ENCODE measurements around the gene ITIH4.

GRCh38 chr3:52834871-52835501 lies 4.5 kb upstream of the ITIH4 start, which contains the start of gene MUSTN1:
- no peak for TF ChIP-seq CTCF (IDR thresholded peaks at IDR 0.05)
- no peak for TF ChIP-seq EZH2 (IDR thresholded peaks at IDR 0.05; ENCODE audit: borderline replicate concordance, insufficient read depth, low read depth, low read length, poor library complexity, severe bottlenecking)

All from B cell (primary cell).